H1 (cell line): ENCODE results near the gene REPIN1. TPM values are rescaled to one million over a fixed set of nuclear protein-coding genes. Genes with fewer than 3 reads are reported as not detected.

Experiments used
- BACH1 ChIP-seq: IDR thresholded peaks from 2 replicates; pipeline ENCODE4 v1.6.1; 2012; ENCODE audit warnings: low read length, improper control_type of control experiment
- EZH2 ChIP-seq: fragments of 200-600 bp; sonication (generic); IDR thresholded peaks from 2 replicates; pipeline ENCODE4 v1.7.1; 2012; ENCODE audit warnings: low read depth, mild to moderate bottlenecking, moderate library complexity, low read length, inconsistent platforms; ENCODE audit not compliant: severe bottlenecking
- KDM1A ChIP-seq: fragments of 200-600, 300-600 bp; sonication (generic); IDR thresholded peaks from 2 replicates; pipeline ENCODE4 v1.7.1; 2016; ENCODE audit warnings: mild to moderate bottlenecking, low read length, borderline replicate concordance
- RFX5 ChIP-seq: IDR thresholded peaks from 2 replicates; pipeline ENCODE4 v1.6.1; 2011; ENCODE audit warnings: low read depth, low read length, improper control_type of control experiment, borderline replicate concordance
- RNF2 ChIP-seq: fragments of 200-900, 300-1000 bp; sonication (generic); IDR thresholded peaks from 2 replicates; pipeline ENCODE4 v1.7.1; 2016; ENCODE audit warnings: borderline replicate concordance, low read depth, mild to moderate bottlenecking, antibody characterized with exemption, low read length; ENCODE audit not compliant: poor library complexity, severe bottlenecking; ENCODE audit errors: missing control alignments
- SIX5 ChIP-seq: IDR thresholded peaks from 2 replicates; pipeline ENCODE4 v1.6.1; 2011; ENCODE audit warnings: mild to moderate bottlenecking, low read depth, low read length
- TAF7 ChIP-seq: optimal IDR thresholded peaks from 2 replicates; pipeline ENCODE3; 2011; ENCODE audit warnings: low read depth, mild to moderate bottlenecking, inconsistent platforms, low read length, moderate library complexity, borderline replicate concordance
- polyA plus RNA-seq, 7 experiments: library from polyadenylated mRNA; depleted of rRNA in 3 of 7; stranded (reverse) in 5 of 7; unstranded in 2 of 7; fragments of >200 nt in 5 of 7; fragments of 200-250 nt in 2 of 7; gene quantifications; 1 replicate in 5 of 7; 2 replicates in 1 of 7; 4 replicates in 1 of 7; pipeline versions ENCODE4 v1.2.1 to v1.2.3, GENCODE V29; 2011 to 2013; ENCODE audit warnings: missing spikeins in 2 of 7, mixed read lengths in 2 of 7
- total RNA-seq: library from RNA; stranded (reverse); fragmentation: NEBNext Ultra II Directional; extraction: Animal tissue kit (Norgen Biotek cat#: 25700); gene quantifications from 2 replicates; pipeline ENCODE4 v1.2.1, GENCODE V29; 2021
- TF ChIP-seq, protein P1 (sequence below), 3 experiments: IDR thresholded peaks; 1 replicate in 2 of 3; 2 replicates in 1 of 3; pipeline versions ENCODE4 v1.5.1 to v1.6.1; 2011; ENCODE audit warnings: low read length in 3 of 3, mild to moderate bottlenecking in 3 of 3, inconsistent platforms in 2 of 3, low read depth in 1 of 3, moderate library complexity in 1 of 3; ENCODE audit not compliant: insufficient read depth in 1 of 3; ENCODE audit errors: control extremely low read depth in 1 of 3
- TF ChIP-seq, protein P2 (sequence below): IDR thresholded peaks from 2 replicates; pipeline ENCODE4 v1.6.1; 2012; ENCODE audit warnings: inconsistent platforms

The REPIN1 gene
- total and polyA plus RNA-seq, 2 of the 8 experiments (the other 6 are each of a cell fraction or from before 2014, with no cell fraction given), result 98.6 to 125 TPM

DNA sequence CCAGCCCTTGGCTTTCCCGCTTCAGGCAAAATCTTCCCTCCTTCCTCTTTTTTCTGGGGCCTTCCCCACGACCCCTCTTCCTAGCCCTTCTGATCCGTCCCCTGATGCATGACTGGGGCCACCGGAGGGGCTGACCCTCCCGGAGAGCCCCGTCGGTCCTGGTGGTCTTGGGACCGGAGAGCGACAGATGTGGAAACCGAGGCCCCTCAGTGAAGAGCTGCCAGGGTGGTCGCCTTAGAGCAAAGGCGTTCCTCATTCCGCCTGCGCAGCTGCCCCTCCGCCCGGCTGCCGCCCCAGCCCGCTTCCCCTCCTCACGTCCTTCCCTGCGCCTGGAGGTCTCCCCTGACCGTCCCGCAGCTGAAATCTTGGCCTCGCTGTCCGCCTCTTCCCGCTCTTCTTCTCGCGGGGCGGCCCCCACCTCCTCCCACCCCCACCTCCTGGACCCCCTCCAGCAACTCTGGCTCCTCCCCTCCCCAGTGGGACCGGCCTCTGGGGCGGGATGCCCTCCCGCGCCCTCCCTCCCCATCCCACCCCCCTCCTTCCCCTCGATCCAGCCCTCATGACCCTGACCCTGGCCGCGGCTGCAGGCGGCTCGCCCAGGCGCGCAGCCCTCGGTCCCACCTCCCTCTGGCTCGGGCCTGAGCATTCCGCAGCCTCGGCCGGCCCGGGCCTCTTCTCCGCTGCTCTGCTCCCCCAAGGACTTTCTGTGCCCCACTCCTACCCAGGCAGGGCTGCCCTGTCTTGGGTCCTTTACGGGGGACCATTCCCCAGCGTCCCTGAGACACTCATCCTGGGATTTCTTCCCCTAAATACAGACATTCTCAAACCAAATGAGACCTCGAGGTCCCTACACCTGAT is 27.1 kb upstream of the REPIN1 start, which contains the start of gene RARRES2 (continued):
- TF ChIP-seq, protein P1, sequence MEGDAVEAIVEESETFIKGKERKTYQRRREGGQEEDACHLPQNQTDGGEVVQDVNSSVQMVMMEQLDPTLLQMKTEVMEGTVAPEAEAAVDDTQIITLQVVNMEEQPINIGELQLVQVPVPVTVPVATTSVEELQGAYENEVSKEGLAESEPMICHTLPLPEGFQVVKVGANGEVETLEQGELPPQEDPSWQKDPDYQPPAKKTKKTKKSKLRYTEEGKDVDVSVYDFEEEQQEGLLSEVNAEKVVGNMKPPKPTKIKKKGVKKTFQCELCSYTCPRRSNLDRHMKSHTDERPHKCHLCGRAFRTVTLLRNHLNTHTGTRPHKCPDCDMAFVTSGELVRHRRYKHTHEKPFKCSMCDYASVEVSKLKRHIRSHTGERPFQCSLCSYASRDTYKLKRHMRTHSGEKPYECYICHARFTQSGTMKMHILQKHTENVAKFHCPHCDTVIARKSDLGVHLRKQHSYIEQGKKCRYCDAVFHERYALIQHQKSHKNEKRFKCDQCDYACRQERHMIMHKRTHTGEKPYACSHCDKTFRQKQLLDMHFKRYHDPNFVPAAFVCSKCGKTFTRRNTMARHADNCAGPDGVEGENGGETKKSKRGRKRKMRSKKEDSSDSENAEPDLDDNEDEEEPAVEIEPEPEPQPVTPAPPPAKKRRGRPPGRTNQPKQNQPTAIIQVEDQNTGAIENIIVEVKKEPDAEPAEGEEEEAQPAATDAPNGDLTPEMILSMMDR (IDR thresholded peaks at IDR 0.05; ENCODE audit: control extremely low read depth in 1 of 3, insufficient read depth in 1 of 3, low read depth in 1 of 3, low read length in 3 of 3), result no peak
- TF ChIP-seq EZH2 (peak; percentile 1), RFX5 (no peak), KDM1A (no peak), BACH1 (no peak), TAF7 (no peak), SIX5 (no peak), RNF2 (no peak)
- TF ChIP-seq, protein P2, sequence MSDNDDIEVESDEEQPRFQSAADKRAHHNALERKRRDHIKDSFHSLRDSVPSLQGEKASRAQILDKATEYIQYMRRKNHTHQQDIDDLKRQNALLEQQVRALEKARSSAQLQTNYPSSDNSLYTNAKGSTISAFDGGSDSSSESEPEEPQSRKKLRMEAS, result 0 out of 2 replicates have a peak, but pooled peaks have one; percentile 9
